SK-N-SH treated with all-trans-retinoic acid at 6 μM for 48 hours (cell line): ENCODE measurements around the gene MRPL21.

Source experiments
- ATAC-seq: fragments of 200-7000 bp; cut with Tn5 transposase; 3 replicates; pipeline ENCODE4 v1.9.1; 2020; ENCODE audit warnings: mild to moderate bottlenecking, moderate library complexity
- ARNTL ChIP-seq: fragments of 450-650 bp; formaldehyde crosslinking; IDR thresholded peaks from 2 replicates; pipeline ENCODE4 v1.5.0; 2020; ENCODE audit warnings: low read depth, mild to moderate bottlenecking, moderate library complexity, borderline replicate concordance
- BACH2 ChIP-seq: fragments of 250-450 bp; sonication (Bioruptor Pico); IDR thresholded peaks from 2 replicates; pipeline ENCODE4 v1.9.0; 2021; ENCODE audit warnings: mild to moderate bottlenecking, borderline replicate concordance
- CREB5 ChIP-seq: fragments of 250-450 bp; sonication (Bioruptor Pico); IDR thresholded peaks from 2 replicates; pipeline ENCODE4 v1.5.1; 2020; ENCODE audit warnings: low read depth, mild to moderate bottlenecking, moderate library complexity
- CSDC2 ChIP-seq: fragments of 250-450 bp; sonication (Bioruptor Pico); IDR thresholded peaks from 2 replicates; pipeline ENCODE4 v1.5.0; 2020; ENCODE audit warnings: mild to moderate bottlenecking, moderate library complexity
- CSRNP3 ChIP-seq: fragments of 250-450 bp; sonication (Bioruptor Pico); IDR thresholded peaks from 2 replicates; pipeline ENCODE4 v1.5.1; 2021; ENCODE audit warnings: mild to moderate bottlenecking, moderate library complexity
- ESRRG ChIP-seq: fragments of 250-450 bp; sonication (Bioruptor Pico); IDR thresholded peaks from 2 replicates; pipeline ENCODE4 v1.6.1; 2021; ENCODE audit warnings: mild to moderate bottlenecking
- GLIS3 ChIP-seq: fragments of 250-450 bp; sonication (Bioruptor Pico); IDR thresholded peaks from 2 replicates; pipeline ENCODE4 v1.5.0; 2020; ENCODE audit warnings: mild to moderate bottlenecking, moderate library complexity
- ISL1 ChIP-seq: fragments of 250-450 bp; sonication (Bioruptor Pico); IDR thresholded peaks from 2 replicates; pipeline ENCODE4 v2.1.2; 2022; ENCODE audit warnings: mild to moderate bottlenecking, moderate library complexity
- OSR1 ChIP-seq: fragments of 250-450 bp; sonication (Bioruptor Pico); IDR thresholded peaks from 2 replicates; pipeline ENCODE4 v1.8.0; 2022; ENCODE audit warnings: moderate library complexity, mild to moderate bottlenecking, inconsistent platforms
- POU6F1 ChIP-seq: fragments of 250-450 bp; sonication (Bioruptor Pico); IDR thresholded peaks from 2 replicates; pipeline ENCODE4 v1.8.0; 2021; ENCODE audit warnings: low read depth, mild to moderate bottlenecking, moderate library complexity, borderline replicate concordance
- PPARA ChIP-seq: fragments of 250-450 bp; sonication (Bioruptor Pico); IDR thresholded peaks from 2 replicates; pipeline ENCODE4 v1.5.0; 2020; ENCODE audit warnings: mild to moderate bottlenecking, borderline replicate concordance
- RARB ChIP-seq: fragments of 250-450 bp; sonication (Bioruptor Pico); IDR thresholded peaks from 2 replicates; pipeline ENCODE4 v1.8.0; 2021; ENCODE audit warnings: mild to moderate bottlenecking, moderate library complexity
- SNAI2 ChIP-seq: fragments of 250-450 bp; sonication (Bioruptor Pico); IDR thresholded peaks from 2 replicates; pipeline ENCODE4 v1.5.0; 2020; ENCODE audit warnings: mild to moderate bottlenecking, moderate library complexity
- TOX ChIP-seq: fragments of 250-450 bp; sonication (Bioruptor Pico); IDR thresholded peaks from 2 replicates; pipeline ENCODE4 v1.8.0; 2021; ENCODE audit warnings: mild to moderate bottlenecking, moderate library complexity, borderline replicate concordance
- TSHZ2 ChIP-seq: fragments of 250-450 bp; sonication (Bioruptor Pico); IDR thresholded peaks from 2 replicates; pipeline ENCODE4 v1.5.0; 2020; ENCODE audit warnings: mild to moderate bottlenecking, moderate library complexity
- ZC3H10 ChIP-seq: fragments of 250-450 bp; sonication (Bioruptor Pico); IDR thresholded peaks from 2 replicates; pipeline ENCODE4 v1.5.1; 2021; ENCODE audit warnings: mild to moderate bottlenecking, moderate library complexity
- ZFP3 ChIP-seq: fragments of 250-450 bp; sonication (Bioruptor Pico); IDR thresholded peaks from 2 replicates; pipeline ENCODE4 v1.5.0; 2020; ENCODE audit warnings: mild to moderate bottlenecking, moderate library complexity
- ZFP30 ChIP-seq: fragments of 450-650 bp; formaldehyde crosslinking; IDR thresholded peaks from 2 replicates; pipeline ENCODE4 v1.5.0; 2022; ENCODE audit warnings: mild to moderate bottlenecking, moderate library complexity
- ZNF565 ChIP-seq: fragments of 450-650 bp; formaldehyde crosslinking; conservative IDR thresholded peaks from 2 replicates; pipeline ENCODE4 v1.5.0; 2020; ENCODE audit warnings: low read depth, mild to moderate bottlenecking, moderate library complexity
- ZNF70 ChIP-seq: fragments of 450-650 bp; formaldehyde crosslinking; IDR thresholded peaks from 2 replicates; pipeline ENCODE4 v1.5.0; 2020; ENCODE audit warnings: mild to moderate bottlenecking, moderate library complexity
- ZNF8 ChIP-seq: fragments of 450-650 bp; formaldehyde crosslinking; IDR thresholded peaks from 2 replicates; pipeline ENCODE4 v1.5.0; 2020; ENCODE audit warnings: mild to moderate bottlenecking, moderate library complexity

MRPL21 gene

GRCh38 chr11:68903288-68904247 is at the start of gene MRPL21, which contains the start of gene IGHMBP2:
MRPL21 (minus strand) TSS chr11:68903832; CDS start chr11:68903810, 22 bp downstream.
IGHMBP2 (plus strand) TSS chr11:68903891; CDS start chr11:68903953, 62 bp downstream.
- TF ChIP-seq GLIS3 (CRISPR knock-in tag), result 0 out of 2 replicates have a peak, but pooled peaks have one; percentile 9
- no peak for TF ChIP-seq TSHZ2 (CRISPR knock-in tag)
- no peak for TF ChIP-seq ESRRG (CRISPR knock-in tag)
- TF ChIP-seq RARB (CRISPR knock-in tag), result peak; percentile 55; the same call in 1 of the 2 replicates
- no peak for TF ChIP-seq ARNTL (CRISPR knock-in tag)
- TF ChIP-seq CREB5 (CRISPR knock-in tag), result no peak
- peak; percentile 13; the same call in 1 of the 2 replicates for TF ChIP-seq ZNF70 (CRISPR knock-in tag)
- no peak for TF ChIP-seq ISL1 (CRISPR knock-in tag)
- peak; percentile 97 for ATAC-seq

- TF ChIP-seq ARNTL (CRISPR knock-in tag) (no peak), RARB (CRISPR knock-in tag) (no peak)
- ATAC-seq, result no peak
Observed at GRCh38 chr11:68950762-68951161, 47.1 kb upstream of the MRPL21 start.

- TF ChIP-seq ISL1 (CRISPR knock-in tag) (no peak), CSRNP3 (CRISPR knock-in tag) (no peak), ZNF8 (CRISPR knock-in tag) (no peak), TSHZ2 (CRISPR knock-in tag) (no peak), ZNF70 (CRISPR knock-in tag) (no peak), RARB (CRISPR knock-in tag) (no peak), GLIS3 (CRISPR knock-in tag) (no peak), OSR1 (no peak)
- ATAC-seq, result peak; percentile 70
Observed at GRCh38 chr11:68950270-68950669, 46.6 kb upstream of the MRPL21 start.

GRCh38 chr11:68948935-68949334 is 45.3 kb upstream of the MRPL21 start:
- no peak for ATAC-seq
- TF ChIP-seq ZFP30 (no peak), ZC3H10 (CRISPR knock-in tag) (no peak), ARNTL (CRISPR knock-in tag) (no peak), TOX (CRISPR knock-in tag) (no peak), TSHZ2 (CRISPR knock-in tag) (no peak), OSR1 (no peak), ESRRG (CRISPR knock-in tag) (no peak), SNAI2 (no peak), ISL1 (CRISPR knock-in tag) (no peak), BACH2 (CRISPR knock-in tag) (no peak), POU6F1 (no peak), ZNF565 (no peak), ZFP3 (no peak), PPARA (CRISPR knock-in tag) (no peak), CSDC2 (CRISPR knock-in tag) (no peak)
